Endodermal cell (in vitro differentiated cells): Measurements from ENCODE around the gene TRMT13. TPM values are rescaled to one million over a fixed set of nuclear protein-coding genes. Genes with fewer than 3 reads are reported as not detected.

Experiments
- DNase-seq: peaks from one replicate; pipeline ENCODE4 v3.0.0-alpha.2; 2017
- H3K27ac ChIP-seq: 2 replicates; pipeline ENCODE4 v1.5.1; 2013; ENCODE audit warnings: mild to moderate bottlenecking, low read depth, low read length, moderate library complexity
- H3K27me3 ChIP-seq: 2 replicates; pipeline ENCODE4 v1.6.1; 2013; ENCODE audit warnings: mild to moderate bottlenecking, low read length, moderate library complexity; ENCODE audit not compliant: insufficient read depth, control insufficient read depth, poor library complexity, severe bottlenecking
- H3K36me3 ChIP-seq: 2 replicates; pipeline ENCODE4 v1.7.0; 2013; ENCODE audit warnings: mild to moderate bottlenecking, low read length, moderate library complexity; ENCODE audit not compliant: control insufficient read depth, insufficient read depth
- H3K4me1 ChIP-seq: one replicate; pipeline ENCODE4 v1.7.0; 2013; ENCODE audit warnings: low read length; ENCODE audit not compliant: control insufficient read depth, insufficient read depth
- H3K4me3 ChIP-seq: 2 replicates; pipeline ENCODE4 v1.5.1; 2013; ENCODE audit warnings: mild to moderate bottlenecking, low read length, moderate library complexity
- H3K9ac ChIP-seq: 2 replicates; pipeline ENCODE4 v1.6.1; 2013; ENCODE audit warnings: mild to moderate bottlenecking, low read length, moderate library complexity; ENCODE audit not compliant: poor library complexity, severe bottlenecking; ENCODE audit errors: extremely low read depth
- H3K9me3 ChIP-seq: 2 replicates; pipeline ENCODE4 v1.6.1; 2013; ENCODE audit warnings: mild to moderate bottlenecking, low read length, moderate library complexity; ENCODE audit not compliant: control insufficient read depth
- H3K27ac Mint-ChIP-seq: 2 replicates; pipeline ENCODE4 v1.8.0; 2020; ENCODE audit warnings: mixed read lengths
- H3K27me3 Mint-ChIP-seq: 2 replicates; pipeline ENCODE4 v1.8.0; 2021; ENCODE audit warnings: mild to moderate bottlenecking, mixed read lengths; ENCODE audit not compliant: insufficient read depth
- H3K36me3 Mint-ChIP-seq: 2 replicates; pipeline ENCODE4 v1.8.0; 2020; ENCODE audit warnings: low read depth, mixed read lengths
- H3K4me1 Mint-ChIP-seq: 2 replicates; pipeline ENCODE4 v1.8.0; 2020; ENCODE audit warnings: mixed read lengths
- H3K4me3 Mint-ChIP-seq: 2 replicates; pipeline ENCODE4 v1.8.0; 2020; ENCODE audit warnings: mild to moderate bottlenecking, moderate library complexity, mixed read lengths
- H3K9me3 Mint-ChIP-seq: 2 replicates; pipeline ENCODE4 v1.8.0; 2020; ENCODE audit warnings: mild to moderate bottlenecking, mixed read lengths
- WGBS, 2 experiments: methylation state at CpG; one replicate each; pipeline versions ENCODE4 v1.1.5 to v1.1.7; 2013; ENCODE audit warnings: missing lambda C conversion rate in 2 of 2, mixed read lengths in 1 of 2; ENCODE audit not compliant: insufficient coverage in 1 of 2, insufficient read length in 1 of 2; 5-methylcytosine and 5-hydroxymethylcytosine counted together
- total RNA-seq, 2 donors: library from RNA; stranded (reverse); fragmentation: NEBNext Ultra II Directional in 1 of 2; extraction: Animal tissue kit (Norgen Biotek cat#: 25700) in 1 of 2; gene quantifications; 2 replicates in 1 of 2; 3 replicates in 1 of 2; pipeline ENCODE4 v1.2.1, GENCODE V29; 2021
- TF ChIP-seq, protein P1 (sequence below): fragments of 200-600 bp; sonication (generic); conservative IDR thresholded peaks from 2 replicates; pipeline ENCODE4 v1.5.0; 2021; ENCODE audit warnings: antibody characterized with exemption, mild to moderate bottlenecking

TRMT13 gene
- total RNA-seq, 2 donors from 2014 or later, result 11.4 to 18.9 TPM

DNA sequence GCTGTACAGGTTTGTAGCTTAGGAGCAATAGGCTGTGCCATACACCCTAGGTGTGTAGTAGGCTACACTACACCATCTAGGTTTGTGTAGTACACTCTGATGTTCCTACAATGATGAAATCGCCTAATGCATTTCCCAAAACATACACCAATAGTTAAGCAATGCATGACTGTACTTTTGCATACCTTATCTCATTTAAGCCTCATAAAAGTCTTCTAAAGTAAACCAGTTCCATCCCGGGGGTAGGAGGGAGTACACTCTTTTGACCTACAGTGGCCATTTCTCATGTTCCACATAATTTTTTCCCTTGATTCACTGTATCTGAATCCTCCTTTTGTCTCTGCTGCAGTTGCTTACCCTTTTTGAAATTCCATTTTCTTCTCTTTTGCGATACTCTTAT lies 12.2 kb downstream of the TRMT13 start:
- no peaks in the 10 kb centered on the region for H3K9me3 Mint-ChIP-seq
- H3K27ac Mint-ChIP-seq, result no peak overlapping the region
- DNase-seq, result no peak
- TF ChIP-seq, protein P1, sequence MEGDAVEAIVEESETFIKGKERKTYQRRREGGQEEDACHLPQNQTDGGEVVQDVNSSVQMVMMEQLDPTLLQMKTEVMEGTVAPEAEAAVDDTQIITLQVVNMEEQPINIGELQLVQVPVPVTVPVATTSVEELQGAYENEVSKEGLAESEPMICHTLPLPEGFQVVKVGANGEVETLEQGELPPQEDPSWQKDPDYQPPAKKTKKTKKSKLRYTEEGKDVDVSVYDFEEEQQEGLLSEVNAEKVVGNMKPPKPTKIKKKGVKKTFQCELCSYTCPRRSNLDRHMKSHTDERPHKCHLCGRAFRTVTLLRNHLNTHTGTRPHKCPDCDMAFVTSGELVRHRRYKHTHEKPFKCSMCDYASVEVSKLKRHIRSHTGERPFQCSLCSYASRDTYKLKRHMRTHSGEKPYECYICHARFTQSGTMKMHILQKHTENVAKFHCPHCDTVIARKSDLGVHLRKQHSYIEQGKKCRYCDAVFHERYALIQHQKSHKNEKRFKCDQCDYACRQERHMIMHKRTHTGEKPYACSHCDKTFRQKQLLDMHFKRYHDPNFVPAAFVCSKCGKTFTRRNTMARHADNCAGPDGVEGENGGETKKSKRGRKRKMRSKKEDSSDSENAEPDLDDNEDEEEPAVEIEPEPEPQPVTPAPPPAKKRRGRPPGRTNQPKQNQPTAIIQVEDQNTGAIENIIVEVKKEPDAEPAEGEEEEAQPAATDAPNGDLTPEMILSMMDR, result no peak
- H3K4me1 Mint-ChIP-seq, result peaks cover 1% of the 10 kb centered on the region
- 93 to 96% methylated on average over 3 of the region's 3 CpGs for WGBS, 2 experiments
- H3K9me3 ChIP-seq, result no peaks in the 10 kb centered on the region
- H3K4me3 ChIP-seq, result no peak overlapping the region
- H3K4me1 ChIP-seq, result no peaks in the 10 kb centered on the region
- H3K27me3 ChIP-seq, result no peaks in the 10 kb centered on the region
- peaks cover 46% of the 10 kb centered on the region for H3K36me3 Mint-ChIP-seq
- H3K27me3 Mint-ChIP-seq, result no peaks in the 10 kb centered on the region
- H3K9ac ChIP-seq, result no peak overlapping the region
- H3K4me3 Mint-ChIP-seq, result no peak overlapping the region
- peaks cover 84% of the 10 kb centered on the region for H3K36me3 ChIP-seq
- no peak overlapping the region for H3K27ac ChIP-seq

DNA sequence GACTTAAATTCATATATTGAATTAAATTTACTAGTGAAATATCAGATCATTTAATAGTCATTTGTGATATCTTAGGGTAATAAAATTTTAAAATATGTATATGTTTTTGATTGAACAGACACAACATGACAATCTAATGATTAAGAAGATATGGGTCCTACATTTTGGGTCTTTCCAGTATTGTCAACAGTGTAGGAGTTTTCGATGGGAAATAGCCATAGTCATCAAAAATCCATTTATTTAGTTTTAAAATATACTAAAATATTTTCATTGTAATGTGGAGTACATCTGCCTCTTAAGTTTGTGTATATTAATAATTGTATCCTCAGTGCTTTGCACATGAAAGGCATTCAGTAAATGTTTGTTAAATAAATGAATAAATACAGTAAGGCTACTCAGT lies 14.0 kb downstream of the TRMT13 start:
- peaks cover 66% of the 10 kb centered on the region for H3K36me3 ChIP-seq
- TF ChIP-seq, protein P1, result no peak

DNA sequence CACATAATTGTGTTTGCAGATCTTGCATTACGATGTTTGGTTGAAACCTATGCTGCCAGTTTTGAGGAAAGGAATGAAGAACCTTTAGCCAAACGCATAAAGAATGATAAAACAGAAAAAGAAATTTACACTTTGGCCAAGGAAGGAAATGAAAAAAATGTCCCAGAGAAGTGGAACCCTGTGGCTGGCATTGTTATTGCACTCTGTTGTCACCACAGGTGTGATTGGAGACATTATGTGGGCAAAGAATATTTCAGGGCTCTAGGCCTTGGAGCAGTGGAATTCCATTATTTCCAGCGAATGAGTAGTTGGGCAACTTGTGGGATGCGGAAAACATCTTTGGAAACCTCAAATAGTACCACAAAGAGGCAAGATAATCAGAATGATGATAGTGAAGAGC lies 14.9 kb downstream of the TRMT13 start:
- Histone ChIP-seq H3K4me1 (no peaks in the 10 kb centered on the region), H3K9me3 (no peaks in the 10 kb centered on the region), H3K4me3 (no peak overlapping the region), H3K9ac (no peak overlapping the region), H3K27me3 (no peaks in the 10 kb centered on the region), H3K36me3 (peaks cover 64% of the 10 kb centered on the region), H3K27ac (no peak overlapping the region)
- no peak overlapping the region for H3K4me3 Mint-ChIP-seq
- peak; percentile 59 for DNase-seq
- H3K27ac Mint-ChIP-seq, result no peak overlapping the region
- H3K27me3 Mint-ChIP-seq, result no peaks in the 10 kb centered on the region
- 85 to 100% methylated on average over 2 to 4 of the region's 4 CpGs for WGBS, 2 experiments
- TF ChIP-seq, protein P1, result peak; percentile 46
- no peaks in the 10 kb centered on the region for H3K9me3 Mint-ChIP-seq
- peaks cover 31% of the 10 kb centered on the region for H3K36me3 Mint-ChIP-seq
- peaks cover 1% of the 10 kb centered on the region for H3K4me1 Mint-ChIP-seq

More for the DNA sequence above, 14.0 kb downstream of the TRMT13 start:
- no peak overlapping the region for H3K27ac Mint-ChIP-seq
- Histone ChIP-seq H3K27me3 (no peaks in the 10 kb centered on the region), H3K9me3 (no peaks in the 10 kb centered on the region), H3K27ac (no peak overlapping the region), H3K4me3 (no peak overlapping the region), H3K4me1 (no peaks in the 10 kb centered on the region), H3K9ac (no peak overlapping the region)
- 100% methylated on average over 1 of the region's 1 CpG; no CpG with 5 or more reads in 1 of the 2 experiments for WGBS, 2 experiments
- H3K27me3 Mint-ChIP-seq, result no peaks in the 10 kb centered on the region
- DNase-seq, result no peak
- no peaks in the 10 kb centered on the region for H3K9me3 Mint-ChIP-seq
- peaks cover 37% of the 10 kb centered on the region for H3K36me3 Mint-ChIP-seq
- H3K4me3 Mint-ChIP-seq, result no peak overlapping the region
- peaks cover 1% of the 10 kb centered on the region for H3K4me1 Mint-ChIP-seq
